GM19043 (cell line): ENCODE data around the gene PPIL4.

Experiments used
- ATAC-seq: cut with Tn5 transposase; IDR thresholded peaks from one replicate; pipeline ENCODE4 v1.9.1; 2021; ENCODE audit warnings: low read depth; ENCODE audit not compliant: unreplicated experiment

The PPIL4 gene

GRCh38 chr6:149545754-149546471 lies at the start of gene PPIL4:
TSS of gene PPIL4 (minus strand) at chr6:149546043. CDS start at chr6:149546005, 38 bp downstream.
- peak; percentile 92 for ATAC-seq

GRCh38 chr6:149593408-149593807 lies 47.6 kb upstream of the PPIL4 start:
- ATAC-seq: no peak

- no peak for ATAC-seq
These were observed 47.1 kb upstream of the PPIL4 start for GRCh38 chr6:149592983-149593382.

GRCh38 chr6:149586149-149586548 lies 40.3 kb upstream of the PPIL4 start:
- no peak for ATAC-seq

GRCh38 chr6:149581349-149581748 lies 35.5 kb upstream of the PPIL4 start:
- no peak for ATAC-seq

GRCh38 chr6:149580880-149581279 lies 35.0 kb upstream of the PPIL4 start:
- no peak for ATAC-seq

GRCh38 chr6:149567945-149568585 lies 22.2 kb upstream of the PPIL4 start:
- no peak for ATAC-seq

GRCh38 chr6:149567194-149567586 lies 21.3 kb upstream of the PPIL4 start:
- ATAC-seq: no peak

- peak; percentile 12 for ATAC-seq
These were observed 20.8 kb upstream of the PPIL4 start for GRCh38 chr6:149566410-149567193.

GRCh38 chr6:149565527-149566409 lies 19.9 kb upstream of the PPIL4 start, which contains the start of gene GINM1:
TSS of gene GINM1 (plus strand) at chr6:149566375. CDS start at chr6:149566415, 40 bp downstream.
- ATAC-seq: peak; percentile 76

- no peak for ATAC-seq
These were observed 18.1 kb upstream of the PPIL4 start for GRCh38 chr6:149563928-149564325.

- no peak for ATAC-seq
These were observed 17.5 kb upstream of the PPIL4 start for GRCh38 chr6:149563203-149563927.

- no peak for ATAC-seq
These were observed 14.9 kb upstream of the PPIL4 start for GRCh38 chr6:149560736-149561135.

- no peak for ATAC-seq
These were observed 13.5 kb upstream of the PPIL4 start for GRCh38 chr6:149559389-149559788.

GRCh38 chr6:149558029-149558428 lies 12.2 kb upstream of the PPIL4 start:
- no peak for ATAC-seq

- no peak for ATAC-seq
These were observed 6.1 kb upstream of the PPIL4 start for GRCh38 chr6:149551920-149552319.

- peak; percentile 28 for ATAC-seq
These were observed 537 bp downstream of the PPIL4 start for GRCh38 chr6:149545258-149545753.

GRCh38 chr6:149544646-149545257 lies 1.1 kb downstream of the PPIL4 start:
- no peak for ATAC-seq

GRCh38 chr6:149541139-149541538 lies 4.7 kb downstream of the PPIL4 start:
- no peak for ATAC-seq
